Neutrophil (primary cell): ENCODE results near the gene GAB1.

ENCODE experiments used
- H3K27ac ChIP-seq: fragments of 200-600 bp; sonication (generic); 2 replicates; pipeline ENCODE4 v1.5.1; 2016; ENCODE audit warnings: mild to moderate bottlenecking, moderate library complexity
- H3K27me3 ChIP-seq: fragments of 200-600 bp; sonication (generic); 2 replicates; pipeline ENCODE4 v1.6.0; 2016; ENCODE audit warnings: mild to moderate bottlenecking
- H3K36me3 ChIP-seq: fragments of 200-600 bp; sonication (generic); 2 replicates; pipeline ENCODE4 v1.5.1; 2017
- H3K4me1 ChIP-seq, 2 experiments: fragments of 200-600 bp in 1 of 2; sonication (generic) in 1 of 2; 1 replicate in 1 of 2; 2 replicates in 1 of 2; pipeline versions ENCODE4 v1.5.1 to v1.6.1; 2013 to 2016; ENCODE audit warnings: low read depth in 1 of 2, low read length in 1 of 2, mild to moderate bottlenecking in 1 of 2, moderate library complexity in 1 of 2; ENCODE audit not compliant: control insufficient read depth in 1 of 2, insufficient read depth in 1 of 2
- H3K4me3 ChIP-seq, 2 experiments: fragments of 200-600 bp in 1 of 2; sonication (generic) in 1 of 2; 1 replicate in 1 of 2; 2 replicates in 1 of 2; pipeline ENCODE4 v1.5.1; 2013 to 2016; ENCODE audit warnings: low read depth in 1 of 2, low read length in 1 of 2, mild to moderate bottlenecking in 1 of 2, moderate library complexity in 1 of 2
- H3K9me3 ChIP-seq: fragments of 200-600 bp; sonication (generic); 2 replicates; pipeline ENCODE4 v1.5.1; 2016
- TF ChIP-seq, protein P1 (sequence below): fragments of 200-600 bp; sonication (generic); IDR thresholded peaks from 2 replicates; pipeline ENCODE4 v1.5.1; 2016; ENCODE audit warnings: antibody characterized with exemption

GAB1 gene

DNA sequence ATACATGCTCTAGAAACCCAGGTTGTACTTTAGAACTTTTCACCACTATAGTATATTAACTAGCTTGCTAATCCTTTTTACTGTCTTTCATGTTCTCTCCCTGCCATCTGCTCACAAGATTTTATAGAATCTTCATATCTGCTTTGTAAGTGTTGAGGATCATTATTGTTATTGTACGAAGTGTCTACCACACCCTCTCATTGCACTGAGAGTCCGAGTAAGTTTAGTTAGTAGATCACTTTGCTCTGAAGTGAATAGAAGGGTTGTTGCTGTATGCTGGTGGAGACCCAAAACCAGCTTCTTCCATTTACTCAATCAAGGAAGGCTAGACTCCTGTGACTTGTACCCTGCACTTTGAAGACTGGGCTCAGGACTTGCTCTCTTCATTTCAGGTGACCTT, 17.1 kb downstream of the GAB1 start:
- Histone ChIP-seq H3K27ac (no peak overlapping the region), H3K36me3 (no peaks in the 10 kb centered on the region), H3K4me1 (peaks cover 7 to 10% of the 10 kb centered on the region in 2 experiments), H3K9me3 (no peaks in the 10 kb centered on the region), H3K27me3 (no peaks in the 10 kb centered on the region), H3K4me3 (no peak overlapping the region)
- TF ChIP-seq, protein P1, sequence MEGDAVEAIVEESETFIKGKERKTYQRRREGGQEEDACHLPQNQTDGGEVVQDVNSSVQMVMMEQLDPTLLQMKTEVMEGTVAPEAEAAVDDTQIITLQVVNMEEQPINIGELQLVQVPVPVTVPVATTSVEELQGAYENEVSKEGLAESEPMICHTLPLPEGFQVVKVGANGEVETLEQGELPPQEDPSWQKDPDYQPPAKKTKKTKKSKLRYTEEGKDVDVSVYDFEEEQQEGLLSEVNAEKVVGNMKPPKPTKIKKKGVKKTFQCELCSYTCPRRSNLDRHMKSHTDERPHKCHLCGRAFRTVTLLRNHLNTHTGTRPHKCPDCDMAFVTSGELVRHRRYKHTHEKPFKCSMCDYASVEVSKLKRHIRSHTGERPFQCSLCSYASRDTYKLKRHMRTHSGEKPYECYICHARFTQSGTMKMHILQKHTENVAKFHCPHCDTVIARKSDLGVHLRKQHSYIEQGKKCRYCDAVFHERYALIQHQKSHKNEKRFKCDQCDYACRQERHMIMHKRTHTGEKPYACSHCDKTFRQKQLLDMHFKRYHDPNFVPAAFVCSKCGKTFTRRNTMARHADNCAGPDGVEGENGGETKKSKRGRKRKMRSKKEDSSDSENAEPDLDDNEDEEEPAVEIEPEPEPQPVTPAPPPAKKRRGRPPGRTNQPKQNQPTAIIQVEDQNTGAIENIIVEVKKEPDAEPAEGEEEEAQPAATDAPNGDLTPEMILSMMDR: no peak

DNA sequence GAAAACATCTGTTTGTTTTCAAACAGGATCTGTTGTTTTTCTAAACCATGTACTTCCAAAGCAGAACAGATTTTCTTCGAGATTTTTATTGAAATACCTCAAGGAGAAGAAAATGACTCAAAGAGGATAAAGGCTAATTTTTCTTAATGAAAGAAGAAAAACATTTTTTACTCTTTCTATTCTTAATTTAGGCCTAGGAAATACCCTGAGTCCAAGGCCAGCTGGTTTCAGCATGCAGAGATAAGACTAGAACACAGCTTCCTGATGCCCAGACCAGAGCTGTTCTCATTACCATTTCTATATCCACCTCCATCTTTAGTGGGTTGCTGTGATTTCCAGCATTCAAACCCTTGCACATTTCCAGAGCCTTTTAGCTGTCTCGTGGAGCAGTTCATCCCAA, 18.3 kb downstream of the GAB1 start:
- H3K27me3 ChIP-seq: no peaks in the 10 kb centered on the region
- no peaks in the 10 kb centered on the region for H3K9me3 ChIP-seq
- no peak overlapping the region for H3K27ac ChIP-seq
- H3K4me1 ChIP-seq: peaks cover 19 to 22% of the 10 kb centered on the region in 2 experiments
- no peaks in the 10 kb centered on the region for H3K36me3 ChIP-seq
- H3K4me3 ChIP-seq: no peak overlapping the region
- TF ChIP-seq, protein P1: no peak

- no peaks in the 10 kb centered on the region for H3K36me3 ChIP-seq
- TF ChIP-seq, protein P1: no peak
- H3K4me3 ChIP-seq: no peak overlapping the region
- H3K27ac ChIP-seq: no peak overlapping the region
- peaks cover 24 to 25% of the 10 kb centered on the region in 2 experiments for H3K4me1 ChIP-seq
- no peaks in the 10 kb centered on the region for H3K27me3 ChIP-seq
- no peaks in the 10 kb centered on the region for H3K9me3 ChIP-seq
These were observed 19.0 kb downstream of the GAB1 start for GRCh38 chr4:143355540-143356217.

- Histone ChIP-seq H3K27me3 (no peaks in the 10 kb centered on the region), H3K36me3 (no peaks in the 10 kb centered on the region), H3K9me3 (no peaks in the 10 kb centered on the region), H3K27ac (peak overlapping the region; percentile 39), H3K4me3 (no peak overlapping the region), H3K4me1 (peaks cover 24 to 25% of the 10 kb centered on the region in 2 experiments)
- TF ChIP-seq, protein P1: no peak
These were observed 19.8 kb downstream of the GAB1 start for GRCh38 chr4:143356493-143356892.

DNA sequence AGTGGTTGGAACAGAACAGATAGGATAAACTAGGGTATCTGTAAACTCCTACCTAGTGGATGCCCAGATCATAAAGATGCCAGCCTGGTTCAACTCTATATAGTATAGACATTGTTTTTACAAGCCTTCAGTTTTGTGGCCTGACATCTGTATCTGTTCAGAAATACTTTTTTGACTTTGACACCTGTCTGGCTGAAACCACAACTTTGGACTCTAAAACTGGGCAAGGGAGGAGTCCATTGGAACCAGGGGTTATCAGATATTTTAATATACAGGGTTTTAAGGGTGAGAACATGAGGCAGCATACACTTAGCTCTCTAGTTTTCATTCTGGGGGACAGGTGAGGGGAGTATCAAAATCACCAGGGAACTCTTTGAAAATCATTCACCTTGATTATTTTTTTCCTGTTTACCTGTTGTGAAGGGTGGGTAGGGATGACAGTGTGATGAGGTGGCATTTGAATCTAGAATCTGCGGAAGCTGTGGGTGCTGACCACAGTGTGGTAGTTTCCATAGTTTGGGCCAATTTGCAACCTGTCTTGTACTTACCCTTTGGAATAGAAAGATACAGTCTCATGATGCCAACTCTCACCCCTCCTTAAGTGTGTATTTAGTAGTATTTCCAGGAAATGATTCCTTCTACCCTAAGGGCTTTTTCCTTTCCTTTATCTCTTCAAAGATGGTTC, 20.6 kb downstream of the GAB1 start:
- H3K36me3 ChIP-seq: no peaks in the 10 kb centered on the region
- no peak overlapping the region for H3K4me3 ChIP-seq
- H3K27me3 ChIP-seq: no peaks in the 10 kb centered on the region
- H3K9me3 ChIP-seq: no peaks in the 10 kb centered on the region
- TF ChIP-seq, protein P1: no peak
- H3K27ac ChIP-seq: peak overlapping the region; percentile 39
- peaks cover 24 to 25% of the 10 kb centered on the region in 2 experiments for H3K4me1 ChIP-seq
